Aorta (tissue), 5 donors: ENCODE data around the gene GMEB1. TPM values are rescaled to one million over a fixed set of nuclear protein-coding genes. Genes with fewer than 3 reads are reported as not detected.
"Not testable (repeated sequence)": the region's sequence is repeated elsewhere in the genome, so short reads cannot be mapped to it uniquely, and the experiment has no call there.

Source experiments
- ATAC-seq: fragments of 200-7000 bp; cut with Tn5 transposase; one replicate; pipeline ENCODE4 v1.9.1; 2022; ENCODE audit warnings: moderate library complexity; ENCODE audit not compliant: low FRiP score
- DNase-seq, 2 donors: peaks; one replicate each; pipeline ENCODE4 v3.0.0-alpha.2; 2020
- H3K27ac ChIP-seq, 2 donors: one replicate each; pipeline ENCODE4 v1.5.1; 2013; ENCODE audit warnings: low read length in 2 of 2, mild to moderate bottlenecking in 2 of 2, moderate library complexity in 2 of 2, control low read depth in 1 of 2, inconsistent platforms in 1 of 2, low read depth in 1 of 2
- H3K27me3 ChIP-seq, 2 donors: one replicate each; pipeline ENCODE4 v1.6.1; 2013; ENCODE audit warnings: control low read depth in 1 of 2, low read length in 1 of 2, mild to moderate bottlenecking in 1 of 2, moderate library complexity in 1 of 2; ENCODE audit not compliant: insufficient read depth in 2 of 2, control insufficient read depth in 1 of 2
- H3K36me3 ChIP-seq, 2 donors: one replicate each; pipeline ENCODE4 v1.6.1; 2013; ENCODE audit warnings: control low read depth in 1 of 2, low read length in 1 of 2, mild to moderate bottlenecking in 1 of 2; ENCODE audit not compliant: insufficient read depth in 2 of 2, control insufficient read depth in 1 of 2
- H3K4me1 ChIP-seq, 2 donors: one replicate each; pipeline ENCODE4 v1.6.1; 2013; ENCODE audit warnings: low read length in 2 of 2, control low read depth in 1 of 2, mild to moderate bottlenecking in 1 of 2, moderate library complexity in 1 of 2; ENCODE audit not compliant: insufficient read depth in 2 of 2, control insufficient read depth in 1 of 2
- H3K4me3 ChIP-seq, 2 donors: one replicate each; pipeline ENCODE4 v1.5.1; 2013; ENCODE audit warnings: low read length in 2 of 2, control low read depth in 1 of 2, mild to moderate bottlenecking in 1 of 2
- H3K9me3 ChIP-seq: one replicate; pipeline ENCODE4 v1.6.1; 2013; ENCODE audit warnings: mild to moderate bottlenecking, low read length; ENCODE audit not compliant: control insufficient read depth
- WGBS, 2 donors: extraction: QIAGEN DNeasy Blood & Tissue Kit; methylation state at CpG; one replicate each; pipeline ENCODE4 v1.1.7; 2013; 5-methylcytosine and 5-hydroxymethylcytosine counted together
- intact Hi-C, 2 donors: fragments of 100-400 bp; cut with DNase I; formaldehyde crosslinking; loops; one replicate each; pipeline versions ENCODE4 v1.14.2 to v1.15.0; 2022
- polyA plus RNA-seq, 2 donors: library from polyadenylated mRNA; stranded (reverse); fragments of 200-250 nt; gene quantifications; one replicate each; pipeline ENCODE4 v1.2.3, GENCODE V29; 2013
- total RNA-seq, 2 donors: library from RNA; stranded (reverse); fragmentation: NEBNext Ultra II Directional; extraction: Animal tissue kit (Norgen Biotek cat#: 25700); gene quantifications; one replicate each; pipeline ENCODE4 v1.2.1, GENCODE V29; 2021
- donor health status: healthy with polysubstance abuse.
- donor health status: Bipolar disorder and iron deficiency.
- donor health status: DM: no; HTN: no; CAD: no.
- donor health status: DM: no; HTN: no; CAD: no.
- donor health status: DM: yes; HTN: yes; CAD: no.

GMEB1 gene
- total and polyA plus RNA-seq, 4 donors, result 4.1 to 11.9 (median 7.6) TPM

GRCh38 chr1:28691627-28692026 is 23.0 kb downstream of the GMEB1 start:
- H3K9me3 ChIP-seq, H3K27me3 ChIP-seq, DNase-seq, H3K27ac ChIP-seq, ATAC-seq, H3K4me1 ChIP-seq, H3K36me3 ChIP-seq, H3K4me3 ChIP-seq, intact Hi-C loops: not testable (repeated sequence)
- WGBS, 2 donors, result 88 to 92% methylated on average over 1 of the region's 1 CpG

GRCh38 chr1:28703629-28704028 is 35.0 kb downstream of the GMEB1 start:
- intact Hi-C loops, result no loop called here
- ATAC-seq, result no peak
- Histone ChIP-seq H3K9me3 (no peaks in the 10 kb centered on the region), H3K27ac (no peak overlapping the region), H3K36me3 (peaks cover 0 to 4% of the 10 kb centered on the region in 2 donors), H3K4me1 (peaks cover 0 to 1% of the 10 kb centered on the region in 2 donors), H3K27me3 (no peaks in the 10 kb centered on the region), H3K4me3 (no peak overlapping the region)
- 88 to 92% methylated on average over 3 of the region's 3 CpGs for WGBS, 2 donors
- DNase-seq, result no peak

GRCh38 chr1:28716336-28716735 is 47.8 kb downstream of the GMEB1 start:
- DNase-seq (no peak), ATAC-seq (no peak)
- Histone ChIP-seq H3K4me3 (no peak overlapping the region), H3K27ac (no peak overlapping the region), H3K27me3 (no peaks in the 10 kb centered on the region), H3K36me3 (peaks cover 0 to 9% of the 10 kb centered on the region in 2 donors), H3K9me3 (no peaks in the 10 kb centered on the region), H3K4me1 (peaks cover 0 to 1% of the 10 kb centered on the region in 2 donors)
- 93% methylated on average over 2 of the region's 2 CpGs for WGBS, 2 donors
- intact Hi-C loops, result no loop called here

GRCh38 chr1:28718166-28718565 is 49.6 kb downstream of the GMEB1 start:
- H3K27me3 ChIP-seq, result no peaks in the 10 kb centered on the region
- H3K27ac ChIP-seq, result no peak overlapping the region
- 94 to 97% methylated on average over 1 of the region's 1 CpG for WGBS, 2 donors
- intact Hi-C loops, result no loop called here
- H3K36me3 ChIP-seq, result peaks cover 0 to 9% of the 10 kb centered on the region in 2 donors
- no peaks in the 10 kb centered on the region for H3K9me3 ChIP-seq
- DNase-seq (no peak), ATAC-seq (no peak)
- no peak overlapping the region for H3K4me3 ChIP-seq
- peaks cover 0 to 1% of the 10 kb centered on the region in 2 donors for H3K4me1 ChIP-seq

GRCh38 chr1:28718586-28719331 is 50.2 kb downstream of the GMEB1 start:
- H3K27ac ChIP-seq, result no peak overlapping the region
- ATAC-seq, result peak; percentile 60
- H3K4me1 ChIP-seq, result peaks cover 0 to 1% of the 10 kb centered on the region in 2 donors
- peak in 1 of 2 donors; percentile 60 for DNase-seq
- H3K9me3 ChIP-seq, result no peaks in the 10 kb centered on the region
- no peak overlapping the region for H3K4me3 ChIP-seq
- H3K36me3 ChIP-seq, result peaks cover 0 to 6% of the 10 kb centered on the region in 2 donors
- 69 to 72% methylated on average over 4 of the region's 4 CpGs for WGBS, 2 donors
- intact Hi-C loops, result no loop called here
- H3K27me3 ChIP-seq, result no peaks in the 10 kb centered on the region

- no peak for ATAC-seq
- Histone ChIP-seq H3K27ac (no peak overlapping the region), H3K4me3 (no peak overlapping the region), H3K36me3 (peaks cover 0 to 2% of the 10 kb centered on the region in 2 donors), H3K27me3 (no peaks in the 10 kb centered on the region), H3K9me3 (no peaks in the 10 kb centered on the region), H3K4me1 (peaks cover 0 to 1% of the 10 kb centered on the region in 2 donors)
- intact Hi-C loops, result no loop called here
- no peak for DNase-seq
Observed at GRCh38 chr1:28719332-28719619, 50.7 kb downstream of the GMEB1 start.

- H3K4me1 ChIP-seq, result peaks cover 0 to 1% of the 10 kb centered on the region in 2 donors
- 76 to 79% methylated on average over 5 of the region's 5 CpGs for WGBS, 2 donors
- no peaks in the 10 kb centered on the region for H3K36me3 ChIP-seq
- DNase-seq (no peak), ATAC-seq (no peak)
- H3K27me3 ChIP-seq, result no peaks in the 10 kb centered on the region
- no peak overlapping the region for H3K27ac ChIP-seq
- H3K4me3 ChIP-seq, result no peak overlapping the region
- intact Hi-C loops, result no loop called here
- H3K9me3 ChIP-seq, result no peaks in the 10 kb centered on the region
Observed at GRCh38 chr1:28720376-28720775, 51.8 kb downstream of the GMEB1 start.

GRCh38 chr1:28721927-28722326 is 53.3 kb downstream of the GMEB1 start:
- H3K36me3 ChIP-seq, DNase-seq, H3K4me3 ChIP-seq, ATAC-seq, H3K27me3 ChIP-seq, H3K9me3 ChIP-seq, H3K27ac ChIP-seq, H3K4me1 ChIP-seq, intact Hi-C loops: not testable (repeated sequence)
- 92 to 93% methylated on average over 18 of the region's 18 CpGs for WGBS, 2 donors

GRCh38 chr1:28725365-28725764 is 56.8 kb downstream of the GMEB1 start:
- 88 to 92% methylated on average over 5 of the region's 5 CpGs for WGBS, 2 donors
- H3K27me3 ChIP-seq, H3K9me3 ChIP-seq, ATAC-seq, H3K27ac ChIP-seq, H3K4me3 ChIP-seq, DNase-seq, H3K36me3 ChIP-seq, H3K4me1 ChIP-seq, intact Hi-C loops: not testable (repeated sequence)
